ENCODE data around the gene LRP1B. TPM values are rescaled to one million over a fixed set of nuclear protein-coding genes. Genes with fewer than 3 reads are reported as not detected.

The LRP1B gene
- total RNA-seq, 4 donors from 2014 or later: 1.2 to 3.3 (median 2.6) TPM

GRCh38 chr2:140597205-140597604, 1533.6 kb downstream of the LRP1B start:
- no peaks in the 10 kb centered on the region for H3K9me3 ChIP-seq
- no peaks in the 10 kb centered on the region for H3K27me3 ChIP-seq
- DNase-seq (ENCODE audit: low spot score in 2 of 2): no peak
- no peak for TF ChIP-seq CTCF (IDR thresholded peaks at IDR 0.05)
- TF ChIP-seq EP300 (IDR thresholded peaks at IDR 0.05): no peak
- no peak for TF ChIP-seq POLR2A (IDR thresholded peaks at IDR 0.05)
- H3K36me3 ChIP-seq: no peaks in the 10 kb centered on the region
- 68 to 72% methylated on average over 1 of the region's 1 CpG for WGBS, 2 donors
- no peaks in the 10 kb centered on the region for H3K4me1 ChIP-seq
- no peak overlapping the region for H3K4me3 ChIP-seq
- H3K27ac ChIP-seq: no peak overlapping the region

- Histone ChIP-seq H3K36me3 (no peaks in the 10 kb centered on the region), H3K27me3 (no peaks in the 10 kb centered on the region), H3K9me3 (no peaks in the 10 kb centered on the region), H3K4me1 (no peaks in the 10 kb centered on the region), H3K4me3 (no peak overlapping the region), H3K27ac (no peak overlapping the region)
- no peak for DNase-seq (ENCODE audit: low spot score in 2 of 2)
- TF ChIP-seq EP300 (IDR thresholded peaks at IDR 0.05): no peak
- TF ChIP-seq POLR2A (IDR thresholded peaks at IDR 0.05): no peak
- TF ChIP-seq CTCF (IDR thresholded peaks at IDR 0.05): no peak
- 82 to 88% methylated on average over 4 of the region's 4 CpGs for WGBS, 2 donors
These were observed 1534.4 kb downstream of the LRP1B start for GRCh38 chr2:140596447-140596846.

GRCh38 chr2:140595107-140595506, 1535.7 kb downstream of the LRP1B start:
- no peaks in the 10 kb centered on the region for H3K27me3 ChIP-seq
- WGBS, 2 donors: 75 to 78% methylated on average over 2 of the region's 2 CpGs

GRCh38 chr2:140593132-140593531, 1537.7 kb downstream of the LRP1B start:
- Histone ChIP-seq H3K27ac (no peak overlapping the region), H3K4me1 (no peaks in the 10 kb centered on the region), H3K4me3 (no peak overlapping the region), H3K27me3 (no peaks in the 10 kb centered on the region), H3K36me3 (no peaks in the 10 kb centered on the region), H3K9me3 (no peaks in the 10 kb centered on the region)
- 25 to 55% methylated on average over 1 of the region's 1 CpG for WGBS, 2 donors
- TF ChIP-seq POLR2A (IDR thresholded peaks at IDR 0.05) (no peak), EP300 (IDR thresholded peaks at IDR 0.05) (no peak), CTCF (IDR thresholded peaks at IDR 0.05) (no peak)
- DNase-seq (ENCODE audit: low spot score in 2 of 2): no peak

More at GRCh38 chr2:140595107-140595506, 1535.7 kb downstream of the LRP1B start:
- DNase-seq (ENCODE audit: low spot score in 2 of 2): no peak
- H3K9me3 ChIP-seq: no peaks in the 10 kb centered on the region
- H3K4me1 ChIP-seq: no peaks in the 10 kb centered on the region
- no peak overlapping the region for H3K4me3 ChIP-seq
- H3K36me3 ChIP-seq: no peaks in the 10 kb centered on the region
- H3K27ac ChIP-seq: no peak overlapping the region
- TF ChIP-seq CTCF (IDR thresholded peaks at IDR 0.05) (no peak), POLR2A (IDR thresholded peaks at IDR 0.05) (no peak), EP300 (IDR thresholded peaks at IDR 0.05) (no peak)

- no peaks in the 10 kb centered on the region for H3K9me3 ChIP-seq
- no peak overlapping the region for H3K27ac ChIP-seq
- H3K4me3 ChIP-seq: no peak overlapping the region
- no peak for TF ChIP-seq EP300 (IDR thresholded peaks at IDR 0.05)
- no peak for TF ChIP-seq POLR2A (IDR thresholded peaks at IDR 0.05)
- TF ChIP-seq CTCF (IDR thresholded peaks at IDR 0.05): no peak
- DNase-seq (ENCODE audit: low spot score in 2 of 2): no peak
- no peaks in the 10 kb centered on the region for H3K4me1 ChIP-seq
- H3K36me3 ChIP-seq: no peaks in the 10 kb centered on the region
- no peaks in the 10 kb centered on the region for H3K27me3 ChIP-seq
These were observed 1541.1 kb downstream of the LRP1B start for GRCh38 chr2:140589696-140590095.

Measured in tibial nerve (tissue), 4 donors.